ENCODE measurements around the gene C2CD3. TPM values are rescaled to one million over a fixed set of nuclear protein-coding genes. Genes with fewer than 3 reads are reported as not detected.

Gene C2CD3
- total and polyA plus RNA-seq, 9 of the 15 experiments (the other 6 are each of a cell fraction or from before 2014, with no cell fraction given): 4.4 to 20.2 (median 15.4) TPM

- TF ChIP-seq SAP30 (IDR thresholded peaks at IDR 0.05; ENCODE audit: borderline replicate concordance, insufficient read depth, low read depth, low read length, poor library complexity, severe bottlenecking): no peak
- no peak for TF ChIP-seq ATF4 (CRISPR knock-in tag; IDR thresholded peaks at IDR 0.05)
- TF ChIP-seq POLR2A (conservative IDR thresholded peaks at IDR 0.05): no peak
- TF ChIP-seq MTA1 (IDR thresholded peaks at IDR 0.05; ENCODE audit: borderline replicate concordance): no peak
- TF ChIP-seq CBFA2T2 (conservative IDR thresholded peaks at IDR 0.05): peak; percentile 84
- no peak for TF ChIP-seq ARID3B (CRISPR knock-in tag; IDR thresholded peaks at IDR 0.05; ENCODE audit: borderline replicate concordance)
- TF ChIP-seq MEIS2 (IDR thresholded peaks at IDR 0.05; ENCODE audit: partially characterized antibody): peak; percentile 32
- no peak for TF ChIP-seq FUS (optimal IDR thresholded peaks at IDR 0.05; ENCODE audit: low read depth, low read length)
- TF ChIP-seq JUNB (CRISPR knock-in tag; conservative IDR thresholded peaks at IDR 0.05): no peak
- TF ChIP-seq MEF2A (IDR thresholded peaks at IDR 0.05; ENCODE audit: control insufficient read depth, low read depth, low read length): no peak
- TF ChIP-seq TCF3 (CRISPR knock-in tag; IDR thresholded peaks at IDR 0.05): peak; percentile 95
- no peak for TF ChIP-seq HCFC1 (IDR thresholded peaks at IDR 0.05; ENCODE audit: low read depth, low read length)
- TF ChIP-seq RBM17 (IDR thresholded peaks at IDR 0.05; ENCODE audit: borderline replicate concordance, low read depth, low read length): no peak
- TF ChIP-seq PRDM10 (IDR thresholded peaks at IDR 0.05; ENCODE audit: partially characterized antibody): no peak
- TF ChIP-seq SRSF7 (optimal IDR thresholded peaks at IDR 0.05; ENCODE audit: low read depth, low read length): no peak
- no peak for TF ChIP-seq ETV6 (IDR thresholded peaks at IDR 0.05; ENCODE audit: borderline replicate concordance in 1 of 2, low read depth in 2 of 2, low read length in 1 of 2)
- TF ChIP-seq ETV6 (CRISPR knock-in tag; IDR thresholded peaks at IDR 0.05; ENCODE audit: borderline replicate concordance): no peak
- TF ChIP-seq PREB (CRISPR knock-in tag; IDR thresholded peaks at IDR 0.05): no peak
- TF ChIP-seq HOMEZ (CRISPR knock-in tag; IDR thresholded peaks at IDR 0.05): no peak
- no peak for TF ChIP-seq ZNF384 (IDR thresholded peaks at IDR 0.05; ENCODE audit: low read depth, low read length)
- TF ChIP-seq POLR3A (IDR thresholded peaks at IDR 0.05; ENCODE audit: borderline replicate concordance, extremely low read depth, insufficient read depth, insufficient read length): no peak
These were observed 34.4 kb upstream of the C2CD3 start (continued) for GRCh38 chr11:74205181-74205580.
